NOMO-1 treated with dmso at 0.1 percent for 144 hours (cell line): ENCODE measurements around the gene TFF3.

ENCODE experiments used
- DNase-seq: peaks from one replicate; lab custom pipeline; 2025; ENCODE audit not compliant: unreplicated experiment; lab: John Stamatoyannopoulos, UW

Gene TFF3

GRCh38 chr21:42347601-42348327 lies 32.6 kb upstream of the TFF3 start:
- no peak for DNase-seq

GRCh38 chr21:42346866-42347600 lies 31.8 kb upstream of the TFF3 start:
- DNase-seq = no peak

- no peak for DNase-seq
Observed at GRCh38 chr21:42346441-42346840, 31.2 kb upstream of the TFF3 start.

- no peak for DNase-seq
Observed at GRCh38 chr21:42344631-42345030, 29.4 kb upstream of the TFF3 start.

GRCh38 chr21:42343963-42344510 lies 28.8 kb upstream of the TFF3 start:
- no peak for DNase-seq

GRCh38 chr21:42343556-42343955 lies 28.3 kb upstream of the TFF3 start:
- no peak for DNase-seq

GRCh38 chr21:42343101-42343500 lies 27.9 kb upstream of the TFF3 start:
- DNase-seq = no peak

GRCh38 chr21:42341776-42342542 lies 26.8 kb upstream of the TFF3 start:
- DNase-seq = no peak

- DNase-seq = no peak
Observed at GRCh38 chr21:42340187-42341050, 25.2 kb upstream of the TFF3 start.

GRCh38 chr21:42338729-42339715 lies 23.8 kb upstream of the TFF3 start:
- no peak for DNase-seq

- peak; percentile 5 for DNase-seq
Observed at GRCh38 chr21:42337830-42338728, 22.9 kb upstream of the TFF3 start.

- DNase-seq = no peak
Observed at GRCh38 chr21:42337276-42337675, 22.1 kb upstream of the TFF3 start.

GRCh38 chr21:42336054-42336453 lies 20.8 kb upstream of the TFF3 start:
- no peak for DNase-seq

GRCh38 chr21:42332557-42333317 lies 17.5 kb upstream of the TFF3 start:
- DNase-seq = no peak

GRCh38 chr21:42331660-42332059 lies 16.5 kb upstream of the TFF3 start:
- DNase-seq = no peak

GRCh38 chr21:42330380-42331371 lies 15.5 kb upstream of the TFF3 start:
- no peak for DNase-seq
